Stimulated activated CD4-positive, alpha-beta T cell treated with anti-CD3 and anti-CD28 coated beads, Interleukin-15, amount 100 ng/mL, for 1 hour (primary cell): ENCODE measurements around the gene PPME1.
"Not testable (repeated sequence)": the region's sequence is repeated elsewhere in the genome, so short reads cannot be mapped to it uniquely, and the experiment has no call there.

ENCODE experiments used
- DNase-seq, 2 donors: peaks; one replicate each; pipeline ENCODE4 v3.0.0-alpha.2; 2020; ENCODE audit warnings: low read depth in 1 of 2, low spot score in 1 of 2

Gene PPME1, protein sequence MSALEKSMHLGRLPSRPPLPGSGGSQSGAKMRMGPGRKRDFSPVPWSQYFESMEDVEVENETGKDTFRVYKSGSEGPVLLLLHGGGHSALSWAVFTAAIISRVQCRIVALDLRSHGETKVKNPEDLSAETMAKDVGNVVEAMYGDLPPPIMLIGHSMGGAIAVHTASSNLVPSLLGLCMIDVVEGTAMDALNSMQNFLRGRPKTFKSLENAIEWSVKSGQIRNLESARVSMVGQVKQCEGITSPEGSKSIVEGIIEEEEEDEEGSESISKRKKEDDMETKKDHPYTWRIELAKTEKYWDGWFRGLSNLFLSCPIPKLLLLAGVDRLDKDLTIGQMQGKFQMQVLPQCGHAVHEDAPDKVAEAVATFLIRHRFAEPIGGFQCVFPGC

DNA sequence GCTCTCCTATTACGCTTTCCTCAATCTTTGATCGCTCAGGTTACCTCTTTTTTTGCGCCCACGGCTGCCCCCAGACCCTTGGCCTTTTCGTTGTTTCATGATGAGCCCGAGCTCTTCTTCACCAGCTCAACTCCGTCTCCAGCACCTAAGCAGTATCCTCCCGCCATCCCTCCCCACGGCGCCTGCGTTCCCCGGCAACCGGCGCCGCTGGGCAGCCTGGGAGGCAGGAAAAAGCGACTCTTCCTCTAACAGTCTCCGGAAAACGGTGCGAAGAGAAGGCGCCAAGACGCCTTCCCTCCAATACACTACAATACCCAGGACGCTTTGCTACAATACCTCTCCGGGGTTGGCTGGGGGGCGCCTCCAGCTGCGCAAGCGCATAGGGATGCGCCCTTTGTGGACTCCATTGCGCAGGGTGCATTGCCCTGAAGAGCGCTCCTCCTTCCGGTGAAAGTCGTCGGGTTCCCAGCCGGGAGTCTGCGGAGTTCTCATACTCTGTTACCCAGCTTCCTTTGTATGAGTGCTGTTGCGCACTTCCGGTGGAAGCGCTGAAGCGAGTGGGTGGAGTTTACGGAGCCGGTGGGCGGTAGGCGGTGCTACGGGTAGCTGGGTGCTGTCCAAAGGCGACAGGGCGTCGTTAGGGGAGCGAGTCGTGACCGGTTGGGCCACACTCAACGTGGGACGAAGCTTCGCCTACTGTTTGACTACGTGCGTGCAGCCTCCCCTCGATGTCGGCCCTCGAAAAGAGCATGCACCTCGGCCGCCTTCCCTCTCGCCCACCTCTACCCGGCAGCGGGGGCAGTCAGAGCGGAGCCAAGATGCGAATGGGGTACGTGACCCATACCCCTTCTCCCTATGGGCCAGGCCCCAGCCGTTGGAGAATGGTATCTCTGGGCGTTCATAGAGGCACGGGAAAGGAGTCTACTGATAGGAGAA is at the start of gene PPME1, which contains the start of gene C2CD3:
PPME1 (plus strand) TSS at position 596 of the 936 bp plus-strand sequence; CDS start at position 729, 133 bp downstream.
C2CD3 (minus strand) TSS at position 309 of the 936 bp plus-strand sequence; CDS start at position 99, 210 bp downstream.
- DNase-seq, result peak; percentile 91 to 94

DNA sequence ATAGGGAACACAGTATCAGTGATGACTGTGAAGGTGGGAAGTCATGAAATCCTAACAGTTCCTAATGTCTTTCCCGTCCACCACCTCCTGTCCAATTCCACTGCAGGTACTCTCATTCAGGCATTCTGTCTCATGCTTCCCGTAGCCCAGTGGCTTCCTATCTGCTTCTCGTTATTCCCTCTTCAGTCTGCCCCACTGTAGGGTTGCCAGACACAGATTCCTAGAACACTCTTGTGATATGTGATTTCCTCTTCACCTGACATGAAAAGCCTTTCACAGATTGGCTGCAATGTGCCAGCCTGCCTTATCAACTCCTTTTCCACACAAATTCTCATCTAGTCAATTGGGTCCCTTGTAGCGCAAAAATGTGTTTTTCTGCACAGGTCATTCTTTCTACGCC is 49.3 kb upstream of the PPME1 start:
- DNase-seq, result no peak

DNA sequence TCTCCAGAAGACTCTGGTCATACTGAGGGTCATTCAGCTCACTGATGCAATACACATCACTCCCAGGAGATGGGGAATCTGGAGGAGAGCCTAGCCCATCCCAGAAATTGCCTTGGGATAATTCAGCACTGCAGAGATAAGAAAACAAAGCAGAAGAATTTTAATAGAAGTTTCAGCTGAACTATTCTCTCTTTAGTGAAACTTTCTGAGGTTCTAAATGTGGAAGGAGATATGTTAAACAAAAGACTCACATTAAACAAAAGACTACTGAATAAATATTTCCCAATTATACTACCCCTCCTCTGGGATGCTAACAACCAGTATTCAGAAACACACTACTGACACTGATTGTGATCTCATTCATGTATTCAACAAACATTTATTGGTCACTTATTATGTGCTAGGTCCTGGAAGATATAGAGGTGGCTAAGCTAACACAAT is 48.1 kb upstream of the PPME1 start:
- DNase-seq, result no peak

DNA sequence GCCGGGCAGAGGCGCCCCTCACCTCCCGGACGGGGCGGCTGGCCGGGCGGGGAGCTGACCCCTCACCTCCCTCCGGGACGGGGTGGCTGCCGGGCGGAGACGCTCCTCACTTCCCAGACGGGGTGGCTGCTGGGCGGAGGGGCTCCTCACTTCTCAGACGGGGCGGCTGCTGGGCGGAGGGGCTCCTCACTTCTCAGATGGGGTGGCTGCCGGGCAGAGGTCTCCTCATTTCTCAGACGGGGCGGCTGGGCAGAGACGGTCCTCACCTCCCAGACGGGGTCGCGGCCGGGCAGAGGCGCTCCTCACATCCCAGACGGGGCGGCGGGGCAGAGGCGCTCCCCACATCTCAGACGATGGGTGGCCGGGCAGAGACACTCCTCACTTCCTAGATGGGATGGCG is 42.0 kb upstream of the PPME1 start:
- DNase-seq, result not testable (repeated sequence)

DNA sequence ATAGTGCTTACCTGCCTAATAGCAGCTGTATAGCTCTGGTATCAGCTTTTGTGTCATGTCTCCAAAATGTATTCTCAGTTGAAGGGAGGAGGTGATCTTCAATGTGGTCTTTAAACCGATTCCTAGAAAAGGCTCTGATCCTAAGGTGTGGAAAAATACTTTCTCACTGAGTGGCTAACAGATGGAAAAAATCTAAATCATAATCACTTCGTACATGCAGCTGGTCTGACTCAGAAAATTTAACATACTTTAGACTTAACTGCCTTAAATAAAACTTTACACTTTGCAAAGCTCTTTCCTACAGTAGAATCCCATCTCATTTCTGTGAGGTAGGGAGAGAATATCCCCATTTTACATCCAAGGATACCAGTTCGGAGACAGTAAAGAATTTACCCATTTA is 38.3 kb upstream of the PPME1 start:
- DNase-seq, result no peak

DNA sequence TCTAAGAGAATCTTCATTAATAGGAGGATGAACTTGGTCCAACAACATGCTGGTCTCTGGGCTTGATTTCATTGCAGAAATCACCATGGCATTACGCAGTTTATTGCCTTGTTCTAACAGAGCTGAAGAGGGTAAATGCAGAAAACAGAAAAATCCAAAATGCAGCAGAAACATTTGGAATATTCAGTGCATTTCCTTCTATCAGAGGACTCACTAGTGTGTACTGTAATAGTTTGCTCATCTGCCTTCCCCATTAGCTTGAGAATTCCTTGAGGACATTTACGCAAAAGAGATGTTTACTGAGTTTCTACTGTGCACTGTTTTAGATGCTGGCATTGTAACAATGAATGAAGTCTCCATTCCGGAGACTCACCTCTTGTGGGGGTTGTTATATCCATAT is 37.7 kb upstream of the PPME1 start:
- no peak for DNase-seq

DNA sequence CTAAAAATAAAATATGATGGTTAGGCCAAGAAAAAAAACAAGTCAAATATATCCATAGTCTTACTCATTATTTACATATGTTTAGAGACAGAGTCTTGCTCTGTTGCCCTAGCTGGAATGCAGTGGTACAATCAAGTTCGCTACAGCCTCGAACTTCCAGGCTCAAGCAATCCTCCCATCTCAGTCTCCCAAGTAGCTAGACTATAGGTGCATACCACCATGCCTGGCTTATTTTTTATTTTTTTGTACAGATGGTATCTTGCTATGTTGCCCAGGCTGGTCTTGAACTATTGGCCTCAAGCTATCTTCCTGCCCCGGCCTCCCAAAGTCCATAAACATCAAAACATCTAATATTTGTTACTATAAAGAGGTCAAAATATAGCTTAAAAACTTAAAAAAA is 36.4 kb upstream of the PPME1 start:
- DNase-seq, result no peak

DNA sequence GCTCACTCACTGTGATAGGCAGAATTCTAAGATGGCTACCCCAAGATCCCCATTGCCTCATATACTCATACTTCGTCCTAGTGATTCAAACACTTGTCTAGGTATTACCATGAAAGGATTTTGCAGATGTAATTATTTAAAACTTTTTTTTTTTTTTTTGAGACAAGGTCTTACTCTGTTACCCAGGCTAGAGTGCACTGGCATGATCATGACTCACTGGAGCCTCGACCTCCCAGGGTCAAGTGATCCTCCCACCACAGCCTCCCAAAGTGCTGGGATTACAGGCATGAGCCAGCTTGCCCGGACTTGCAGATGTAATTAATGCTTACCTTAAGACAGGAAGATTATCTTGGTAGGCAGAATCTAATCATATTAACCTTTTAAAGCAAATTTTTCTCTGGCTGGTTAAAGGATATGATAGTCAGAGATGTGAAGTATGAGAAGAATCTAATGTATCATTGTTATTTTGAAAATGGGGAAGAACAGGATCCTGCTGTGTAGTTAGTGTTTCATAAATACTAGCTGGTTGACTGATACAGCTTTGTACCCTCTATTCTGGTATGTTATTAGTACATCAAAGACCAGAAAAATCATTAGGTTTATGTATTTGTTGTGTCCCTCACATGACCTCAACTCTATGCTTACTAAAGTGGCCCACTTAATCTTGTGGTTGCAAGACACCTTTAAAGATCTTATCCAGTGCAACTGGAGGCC is 35.8 kb upstream of the PPME1 start:
- DNase-seq, result no peak

DNA sequence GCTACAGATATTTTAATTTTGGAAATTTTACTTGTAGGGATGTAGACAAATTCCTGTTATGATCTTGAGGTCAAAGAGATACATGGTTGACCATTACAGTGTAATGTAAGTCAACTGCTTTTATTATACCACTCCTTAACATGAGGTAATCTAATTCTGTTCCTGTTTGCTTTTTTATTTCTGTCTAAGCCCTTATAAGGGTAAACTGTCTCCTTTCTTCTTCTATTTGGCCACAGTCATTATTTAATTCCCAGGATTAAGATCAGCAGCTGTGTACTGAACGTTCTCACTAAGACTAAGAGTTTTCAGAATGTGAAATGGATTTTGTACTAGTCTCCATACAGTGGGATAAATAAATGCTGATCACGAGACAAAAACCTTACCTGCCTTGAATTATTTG is 33.1 kb upstream of the PPME1 start:
- no peak for DNase-seq

DNA sequence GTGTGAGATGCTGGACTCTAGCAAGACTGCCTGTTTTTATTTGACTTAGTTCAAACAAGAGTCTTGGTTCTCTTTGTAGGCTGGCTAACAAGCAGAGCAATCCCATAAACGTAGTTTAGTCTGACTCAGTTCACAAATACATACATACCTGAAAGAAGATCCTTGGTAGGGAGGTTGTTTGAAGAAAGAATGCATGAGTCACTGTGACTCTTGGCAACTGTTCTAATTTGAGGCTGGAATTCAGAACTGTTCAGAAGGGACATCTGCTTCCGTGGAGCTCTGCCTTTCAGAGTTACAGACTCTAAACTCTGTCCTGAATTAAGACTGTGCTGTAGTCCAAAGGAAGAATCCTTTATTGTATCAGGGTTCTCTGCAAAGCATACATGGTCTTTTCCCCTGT is 32.5 kb upstream of the PPME1 start:
- DNase-seq, result no peak

DNA sequence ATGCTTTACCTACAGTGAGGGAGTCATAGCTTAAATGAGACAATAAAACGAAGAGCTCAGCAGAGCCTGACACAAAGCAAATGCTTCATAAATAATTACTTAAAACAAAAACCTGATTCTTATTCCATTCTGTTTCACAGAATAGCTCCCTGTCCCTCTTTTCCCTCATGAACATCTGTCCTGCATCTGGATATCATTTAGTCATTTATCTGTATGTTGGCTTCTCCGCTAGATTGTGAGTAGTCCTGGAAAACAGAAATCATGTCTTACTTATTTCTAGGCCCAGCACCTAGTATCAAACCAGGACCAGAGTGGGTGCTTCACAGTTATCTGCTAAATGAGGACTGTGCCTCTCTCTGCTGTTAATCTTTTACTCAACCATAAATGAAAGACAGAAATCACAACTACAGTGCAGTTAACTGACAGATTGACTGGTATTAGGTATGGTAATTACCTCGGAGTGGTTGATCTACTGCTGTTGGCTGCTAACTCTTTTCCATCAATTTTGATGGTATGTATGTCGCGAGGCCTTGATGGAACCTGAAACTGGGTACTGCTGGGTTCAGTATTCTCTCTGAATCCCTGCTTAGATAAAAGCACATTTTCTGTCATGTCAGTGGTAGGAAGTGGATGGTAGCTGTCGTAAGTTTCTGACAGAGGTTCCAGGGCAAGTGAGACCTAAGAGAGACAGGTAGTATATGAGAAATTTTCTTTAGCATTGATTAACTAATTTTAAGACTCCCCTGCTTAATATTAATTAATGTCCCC is 31.8 kb upstream of the PPME1 start:
- DNase-seq, result no peak

DNA sequence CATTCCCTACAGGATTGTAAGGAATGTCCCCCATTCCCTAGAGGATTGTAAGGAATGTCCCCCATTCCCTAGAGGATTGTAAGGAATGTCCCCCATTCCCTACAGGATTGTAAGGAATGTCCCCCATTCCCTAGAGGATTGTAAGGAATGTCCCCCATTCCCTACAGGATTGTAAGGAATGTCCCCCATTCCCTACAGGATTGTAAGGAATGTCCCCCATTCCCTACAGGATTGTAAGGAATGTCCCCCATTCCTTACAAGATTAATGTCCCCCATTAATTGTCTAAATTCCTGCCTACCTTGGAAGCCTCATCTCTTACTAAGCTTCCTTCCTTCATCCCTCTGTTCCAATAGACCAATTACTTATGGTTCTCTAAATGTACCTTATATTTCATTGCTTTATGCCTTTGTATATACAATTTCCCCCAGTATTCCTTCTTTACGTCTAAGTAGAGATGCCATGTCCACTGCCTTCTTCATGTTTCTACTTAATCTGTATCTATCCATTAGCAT is 31.1 kb upstream of the PPME1 start:
- DNase-seq, result not testable (repeated sequence)

DNA sequence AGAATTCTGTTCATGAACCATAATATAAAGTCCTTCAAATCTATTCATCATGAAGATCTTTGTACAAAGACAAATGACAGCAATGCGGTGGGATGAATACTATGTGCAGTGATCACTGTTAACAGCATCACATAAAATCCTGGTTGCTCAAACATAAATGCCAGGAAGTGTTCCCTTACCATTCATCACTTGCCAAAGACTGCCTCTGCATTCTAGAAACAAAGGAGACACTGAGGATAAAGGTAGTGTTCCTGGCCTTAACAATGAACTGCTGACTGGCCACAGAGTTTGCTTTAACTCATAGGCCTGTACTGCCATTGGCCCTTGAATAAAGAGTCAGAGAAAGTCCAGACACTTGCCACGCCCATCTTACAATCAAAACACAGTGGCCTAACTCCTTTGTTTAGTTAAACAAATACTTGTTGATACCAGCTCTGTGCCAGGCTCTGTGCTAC is 29.8 kb upstream of the PPME1 start:
- DNase-seq, result no peak

DNA sequence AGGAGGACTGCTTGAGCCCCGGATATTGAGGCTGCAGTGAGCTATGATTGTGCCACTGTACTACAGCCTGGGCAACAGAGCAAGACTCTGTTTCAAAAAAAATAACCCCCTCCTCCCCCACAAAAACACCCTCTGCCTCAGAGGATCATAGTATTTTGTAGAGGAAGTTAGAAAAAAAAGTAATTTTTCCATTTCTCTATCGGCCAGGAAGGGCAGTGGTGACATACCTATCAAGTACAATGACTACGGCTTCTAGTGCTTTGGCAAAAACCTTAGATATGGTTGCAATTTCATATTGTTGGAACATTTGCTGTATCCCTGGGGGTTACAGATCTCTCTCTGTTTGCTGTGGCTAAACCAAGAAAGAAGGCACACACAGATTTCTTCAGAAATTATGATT is 29.2 kb upstream of the PPME1 start:
- no peak for DNase-seq

DNA sequence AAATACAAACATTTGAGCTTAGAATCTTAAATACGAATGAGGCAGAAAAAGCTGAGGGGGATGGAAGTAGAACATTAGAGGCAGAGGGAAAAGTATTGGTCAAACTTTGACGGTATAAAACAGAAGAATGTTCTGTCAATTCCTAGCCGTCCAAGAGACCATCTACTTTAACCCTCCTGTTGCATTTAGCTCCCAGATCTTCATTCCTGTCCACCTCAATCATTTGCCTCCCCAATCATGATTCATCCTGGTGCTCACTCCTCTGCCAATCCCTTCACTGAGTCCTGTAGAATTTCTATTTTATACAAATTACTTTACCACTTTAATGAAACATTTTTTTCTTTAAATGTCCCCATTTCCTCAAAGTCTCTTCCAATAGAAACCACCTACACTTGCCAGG is 28.5 kb upstream of the PPME1 start:
- no peak for DNase-seq

DNA sequence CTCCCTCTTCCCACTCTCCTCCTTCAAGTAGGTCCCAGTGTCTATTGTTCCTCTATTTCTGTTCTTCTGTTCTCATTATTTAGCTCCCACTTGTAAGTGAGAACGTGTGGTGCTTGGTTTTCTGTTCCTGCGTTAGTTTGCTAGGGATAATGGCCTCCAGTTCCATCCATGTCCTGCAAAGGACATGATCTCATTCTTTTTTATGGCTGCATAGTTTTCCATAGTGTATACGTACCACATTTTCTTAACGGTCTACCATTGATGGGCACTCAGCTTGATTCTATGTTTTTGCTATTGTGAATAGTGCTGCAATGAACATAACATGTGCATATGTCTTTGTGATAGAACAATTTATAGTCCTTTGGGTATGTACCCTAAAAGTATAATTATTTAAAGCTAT is 26.5 kb upstream of the PPME1 start:
- no peak for DNase-seq

DNA sequence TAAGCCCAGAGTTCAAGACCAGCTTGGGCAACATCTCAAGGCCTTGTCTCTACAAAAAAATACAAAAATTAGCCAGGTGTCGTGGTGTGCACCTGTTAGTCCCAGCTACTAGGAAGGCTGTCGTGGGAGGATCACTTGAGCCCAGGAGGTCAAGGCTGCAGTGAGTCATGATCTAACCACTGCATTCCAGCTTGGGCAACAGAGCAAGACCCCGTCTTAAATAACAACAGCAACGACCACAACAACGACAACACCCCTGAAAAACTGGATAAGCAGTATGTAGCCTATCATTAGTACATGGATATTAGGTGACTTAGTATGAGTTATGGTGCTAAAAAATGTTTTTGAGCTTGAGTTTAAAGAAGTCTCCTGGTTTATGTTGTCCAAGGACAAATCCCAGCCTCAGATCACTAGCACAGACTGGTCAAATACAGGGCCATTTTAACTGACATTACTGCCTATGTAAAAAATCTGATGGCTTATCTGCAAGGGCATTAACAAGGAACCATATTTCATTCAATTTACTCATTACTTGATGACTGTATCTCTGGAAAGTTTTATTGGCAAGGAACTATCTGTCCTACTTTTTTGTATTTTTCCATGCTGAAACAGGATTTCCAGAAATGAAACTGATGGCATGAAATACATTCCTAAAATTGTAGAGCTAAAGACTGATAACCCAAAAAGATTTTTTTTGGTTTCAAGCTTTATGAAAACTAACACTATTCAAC is 23.7 kb upstream of the PPME1 start:
- DNase-seq, result no peak

DNA sequence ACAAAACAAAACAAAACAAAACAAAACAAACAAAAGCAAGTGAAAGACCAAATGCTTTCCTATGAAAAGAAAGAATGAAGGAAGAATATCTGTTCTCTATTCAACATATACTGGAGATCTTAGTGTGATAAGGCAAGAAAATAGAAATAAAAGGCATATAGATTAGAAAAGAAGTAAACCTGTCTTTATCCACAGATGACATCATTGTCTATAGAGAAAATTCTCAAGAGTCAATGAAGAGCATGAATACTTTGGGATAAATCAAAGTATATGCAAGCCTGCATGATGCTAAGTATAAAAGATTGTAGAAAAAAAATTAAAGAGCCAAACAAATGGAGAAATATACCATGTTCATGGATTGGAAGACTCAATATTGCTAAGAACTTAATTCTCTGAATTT is 17.9 kb upstream of the PPME1 start:
- no peak for DNase-seq

DNA sequence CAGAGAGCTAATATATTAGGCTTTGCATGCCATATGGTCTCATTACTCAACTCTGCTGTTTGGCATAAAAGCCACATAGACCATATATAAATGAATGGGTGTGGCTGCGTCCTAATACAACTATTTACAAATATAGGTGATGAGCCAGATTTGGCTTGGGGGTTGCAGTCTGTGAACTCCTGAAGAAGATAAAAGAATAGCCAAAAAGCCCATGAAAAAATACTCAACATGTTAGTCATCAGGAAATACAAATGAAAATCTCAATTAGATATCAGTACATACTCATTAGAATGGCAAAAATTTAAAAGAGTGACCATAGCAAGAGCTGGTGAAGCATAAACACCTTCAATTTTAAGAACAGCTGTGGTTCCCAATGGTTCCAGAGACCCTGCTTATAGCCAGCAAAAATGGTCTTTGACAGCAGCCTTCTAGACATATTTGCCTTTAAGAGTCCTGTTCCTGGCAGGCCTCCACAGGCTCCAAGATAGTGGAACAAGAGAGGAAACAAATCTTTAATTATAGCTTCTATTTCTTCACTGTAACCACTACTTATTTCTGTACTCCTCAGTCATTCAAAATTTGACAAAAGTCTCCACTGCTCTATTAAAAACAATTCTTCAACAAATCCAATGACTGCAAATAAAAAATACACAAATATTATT is 16.3 kb upstream of the PPME1 start:
- no peak for DNase-seq
